Right lobe of liver (tissue), 6 donors: Measurements from ENCODE around the gene GPR183. TPM values are rescaled to one million over a fixed set of nuclear protein-coding genes. Genes with fewer than 3 reads are reported as not detected.

ENCODE experiments used
- ATAC-seq, 4 donors: fragments of 200-7000 bp; cut with Tn5 transposase; one replicate each; pipeline ENCODE4 v1.9.1; 2020; ENCODE audit warnings: mild to moderate bottlenecking in 4 of 4, moderate library complexity in 4 of 4
- DNase-seq, 3 donors: peaks; one replicate each; pipeline ENCODE4 v3.0.0-alpha.2; 2020
- H3K27ac ChIP-seq, 3 donors: fragments of 200-600 bp; one replicate each; pipeline ENCODE4 v1.8.0; 2022
- H3K27me3 ChIP-seq, 2 donors: fragments of 200-600 bp; one replicate each; pipeline ENCODE4 v1.8.0; 2022
- H3K36me3 ChIP-seq, 4 donors: fragments of 200-600 bp; sonication (generic) in 1 of 4; one replicate each; pipeline versions ENCODE4 v1.5.1 to v1.8.0; 2017 to 2022; ENCODE audit warnings: control low read depth in 1 of 4
- H3K4me1 ChIP-seq, 4 donors: fragments of 200-600 bp; sonication (generic) in 1 of 4; one replicate each; pipeline versions ENCODE4 v1.5.1 to v1.8.0; 2017 to 2022; ENCODE audit warnings: control low read depth in 1 of 4
- H3K4me3 ChIP-seq, 3 donors: fragments of 200-600 bp; one replicate each; pipeline ENCODE4 v1.8.0; 2022
- H3K9me3 ChIP-seq, 4 donors: fragments of 200-600 bp; sonication (generic) in 1 of 4; one replicate each; pipeline versions ENCODE4 v1.5.1 to v1.8.0; 2017 to 2022; ENCODE audit warnings: control low read depth in 1 of 4
- CTCF ChIP-seq, 4 donors: fragments of 200-600 bp in 3 of 4; fragments of 450-650 bp in 1 of 4; IDR thresholded peaks; one replicate each; pipeline versions ENCODE4 v1.5.1 to v1.8.0; 2016 to 2022; ENCODE audit warnings: antibody characterized with exemption in 4 of 4, mild to moderate bottlenecking in 2 of 4
- POLR2A ChIP-seq: fragments of 450-650 bp; IDR thresholded peaks from one replicate; pipeline ENCODE4 v1.6.1; 2017; ENCODE audit warnings: antibody characterized with exemption, mild to moderate bottlenecking
- WGBS: methylation state at CpG from one replicate; pipeline ENCODE4 v1.1.6; 2018; ENCODE audit warnings: low coverage, low lambda C conversion rate; ENCODE audit not compliant: insufficient coverage; ENCODE audit errors: missing lambda C conversion rate; 5-methylcytosine and 5-hydroxymethylcytosine counted together
- intact Hi-C, 2 donors: fragments of 100-400 bp; cut with DNase I; formaldehyde crosslinking; loops; one replicate each; pipeline versions ENCODE4 v1.11.2 to v1.14.1; 2022
- long read RNA-seq: library from polyadenylated mRNA; unstranded; transcript quantifications from one replicate; pipeline ENCODE4 v2.0.0, GENCODE V29; 2019
- total RNA-seq, 6 experiments: library from RNA; depleted of rRNA in 2 of 6; stranded (reverse); fragments of >200 nt in 2 of 6; fragmentation: NEBNext Ultra II Directional in 3 of 6; extraction: Animal tissue kit (Norgen Biotek cat#: 25700) in 3 of 6; gene quantifications; one replicate each; pipeline versions ENCODE4 v1.1.0 to v1.2.4, GENCODE V29; 2016 to 2023
- donor health status: DM: no; HTN: yes; CAD: no.
- donor health status: DM: no; HTN: no; CAD: no.
- donor health status: DM: no; HTN: no; CAD: no.
- donor health status: DM: no; HTN: yes; CAD: no.
- donor health status: DM: no; HTN: yes; CAD: no.

Gene GPR183
- total RNA-seq, result 1 to 10 TPM in 3 of 6 experiments, under 1 TPM in 3; 0.26 to 3.2 (median 1.0) TPM
- long read RNA-seq, partial matches to known transcripts, result 0 of 1 reads
- long read RNA-seq, other reads (novel, unspliced or antisense), result 0 of 1 reads

- intact Hi-C loops, result no loop called here
- DNase-seq, result no peak
- Histone ChIP-seq H3K4me3 (peak within 1 kb of the TSS in 1 of 3 donors; percentile 1), H3K27me3 (no peaks in the 10 kb centered on the region), H3K9me3 (no peaks in the 10 kb centered on the region), H3K36me3 (no peaks in the 10 kb centered on the region), H3K4me1 (no peaks in the 10 kb centered on the region), H3K27ac (peak within 1 kb of the TSS; percentile 9 to 22 (median 22))
- TF ChIP-seq CTCF (IDR thresholded peaks at IDR 0.05) (no peak), POLR2A (peak; percentile 63)
- 39% methylated on average over 4 of the region's 4 CpGs for WGBS
- ATAC-seq, result peak; percentile 49 to 65 (median 55)
These were observed at the start of gene GPR183 for GRCh38 chr13:99307247-99307646. Gene GPR183 (minus strand): TSS chr13:99307399. CDS start chr13:99296145, 11,254 bp downstream.

- Histone ChIP-seq H3K36me3 (peaks cover 0 to 12% (median 1%) of the 10 kb centered on the region in 4 donors), H3K27me3 (no peaks in the 10 kb centered on the region), H3K4me1 (no peaks in the 10 kb centered on the region), H3K9me3 (no peaks in the 10 kb centered on the region), H3K4me3 (peak overlapping the region in 1 of 3 donors; percentile 1), H3K27ac (peak overlapping the region; percentile 18 to 75 (median 56))
- intact Hi-C loops, result no loop called here
- TF ChIP-seq CTCF (IDR thresholded peaks at IDR 0.05) (no peak), POLR2A (no peak)
- DNase-seq, result no peak
- WGBS, result 35% methylated on average over 9 of the region's 10 CpGs
- ATAC-seq, result peak; percentile 71 to 81 (median 78)
These were observed 49.3 kb upstream of the GPR183 start for GRCh38 chr13:99356262-99357091.

GRCh38 chr13:99356012-99356261 lies 48.7 kb upstream of the GPR183 start:
- Histone ChIP-seq H3K4me3 (no peak overlapping the region), H3K36me3 (peaks cover 0 to 12% (median 1%) of the 10 kb centered on the region in 4 donors), H3K9me3 (no peaks in the 10 kb centered on the region), H3K4me1 (no peaks in the 10 kb centered on the region), H3K27ac (peak overlapping the region; percentile 18 to 75 (median 56)), H3K27me3 (no peaks in the 10 kb centered on the region)
- no peak for DNase-seq
- no peak for ATAC-seq
- 50% methylated on average over 1 of the region's 1 CpG for whole genome bisulfite sequencing
- intact Hi-C loops, result no loop called here
- TF ChIP-seq CTCF (IDR thresholded peaks at IDR 0.05) (no peak), POLR2A (no peak)

GRCh38 chr13:99355267-99356011 lies 48.2 kb upstream of the GPR183 start:
- Histone ChIP-seq H3K27ac (peak overlapping the region; percentile 18 to 75 (median 56)), H3K36me3 (peaks cover 0 to 12% (median 1%) of the 10 kb centered on the region in 4 donors), H3K9me3 (no peaks in the 10 kb centered on the region), H3K27me3 (no peaks in the 10 kb centered on the region), H3K4me1 (no peaks in the 10 kb centered on the region), H3K4me3 (no peak overlapping the region)
- ATAC-seq (no peak), DNase-seq (no peak)
- WGBS, result 85% methylated on average over 5 of the region's 18 CpGs
- TF ChIP-seq POLR2A (no peak), CTCF (IDR thresholded peaks at IDR 0.05) (no peak)
- intact Hi-C loops, result no loop called here
